Measurements from ENCODE around the gene COLGALT1. TPM values are rescaled to one million over a fixed set of nuclear protein-coding genes. Genes with fewer than 3 reads are reported as not detected.
A peak's percentile ranks its signal among the peaks of the same experiment; 100 is the strongest.

Gene COLGALT1
- total and polyA plus RNA-seq, 10 of the 15 experiments (the other 5 are each of a cell fraction or from before 2014, with no cell fraction given), result 1.2 to 78.8 (median 29.8) TPM

DNA sequence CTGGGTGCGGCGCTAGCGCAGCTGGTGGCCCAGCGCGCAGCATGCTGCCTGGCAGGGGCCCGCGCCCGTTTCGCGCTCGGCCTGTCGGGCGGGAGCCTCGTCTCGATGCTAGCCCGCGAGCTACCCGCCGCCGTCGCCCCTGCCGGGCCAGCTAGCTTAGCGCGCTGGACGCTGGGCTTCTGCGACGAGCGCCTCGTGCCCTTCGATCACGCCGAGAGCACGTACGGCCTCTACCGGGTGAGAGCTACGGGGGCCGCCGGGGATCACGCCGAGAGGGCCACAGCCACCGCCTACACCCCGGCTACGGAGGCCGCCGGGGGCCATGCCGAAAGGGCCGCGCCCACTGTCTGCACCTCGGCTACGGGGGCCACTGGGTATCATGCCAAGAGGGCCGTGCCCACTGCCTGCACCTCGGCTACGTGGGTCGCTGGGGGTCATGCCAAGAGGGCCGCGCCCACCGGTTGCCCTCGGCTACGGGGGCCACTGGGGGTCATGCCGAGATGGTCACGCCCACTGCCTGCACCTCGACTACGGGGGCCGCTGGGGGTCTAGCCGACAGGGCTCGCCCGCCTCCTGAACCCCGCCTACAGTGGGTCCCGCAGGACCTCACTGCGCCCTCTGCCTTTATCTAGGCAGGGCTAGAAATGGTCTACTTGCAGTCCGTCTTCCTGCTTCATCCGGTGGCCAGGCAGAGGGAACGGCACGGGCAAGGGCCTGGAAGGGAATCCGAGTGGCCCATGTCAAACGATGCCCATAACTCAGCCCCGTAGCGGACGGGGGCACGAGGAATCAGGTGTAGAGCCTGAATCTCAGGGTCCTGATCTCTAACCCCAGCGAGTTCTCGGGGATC lies 43.5 kb upstream of the COLGALT1 start:
- ChIA-PET POLR2A (interaction anchor here (0.5 to 2.7 kb wide), 6 partner anchors 11 to 446 kb away, joined by 3 to 33 read pairs (median 6); partner anchors contain the start of gene MVB12A), CTCF (interaction anchor here (0.9 to 4.0 kb wide), 8 partner anchors 11 to 243 kb away, joined by 3 to 27 read pairs (median 9); no protein-coding TSS in a partner anchor), RAD21 (ENCODE audit: unreplicated experiment) (interaction anchor here (0.5 to 2.6 kb wide), 9 partner anchors 11 to 347 kb away, joined by 3 to 14 read pairs (median 5); partner anchors contain the start of gene RPL18A), SMC1A (ENCODE audit: uncharacterized antibody, unreplicated experiment) (interaction anchor here (1.0 to 2.6 kb wide), 8 partner anchors 11 to 110 kb away, joined by 3 to 15 read pairs (median 4); no protein-coding TSS in a partner anchor)
- Histone ChIP-seq H3K9me3 (replicated peaks; ENCODE audit: control insufficient read depth, insufficient read depth, low read length) (no peaks in the 10 kb centered on the region; the same call in 2 of the 3 replicates), H3K79me2 (ENCODE audit: control insufficient read depth, insufficient read depth, low read length) (peaks cover 39% of the 10 kb centered on the region), H3K36me3 (ENCODE audit: control insufficient read depth in 2 of 2, insufficient read depth in 2 of 2, low read length in 1 of 2) (no peaks in the 10 kb centered on the region; a peak in 1 of 4 replicates), H3K9ac (ENCODE audit: control insufficient read depth, insufficient read depth, low read length) (peak overlapping the region; percentile 97), H3K27ac (ENCODE audit: control insufficient read depth, insufficient read depth) (peak overlapping the region; percentile 97), H3K27me3 (replicated peaks in 1 of 2; ENCODE audit: control insufficient read depth in 2 of 2, insufficient read depth in 2 of 2, low read length in 1 of 2) (no peaks in the 10 kb centered on the region), H4K20me1 (ENCODE audit: control insufficient read depth, insufficient read depth) (no peaks in the 10 kb centered on the region), H3K4me2 (ENCODE audit: control insufficient read depth, insufficient read depth) (peak overlapping the region; percentile 78), H3K4me1 (ENCODE audit: control insufficient read depth, insufficient read depth, low read length) (peaks cover 8% of the 10 kb centered on the region), H2AFZ (ENCODE audit: control insufficient read depth, low read depth, low read length) (peak overlapping the region; percentile 88), H3K4me3 (peak overlapping the region; percentile 88)
- FAIRE-seq, result peak; percentile 78
- DNase-seq (ENCODE audit: low read depth, low spot score), result peak; percentile 77
- intact Hi-C loops (cut with micrococcal nuclease; ENCODE audit: unreplicated experiment), result loop anchor here (5.0 kb wide), 1 partner anchor 45 kb away; the partner anchor contains the start of gene COLGALT1
- ATAC-seq, result peak; percentile 88
- in situ Hi-C loops (cut with MboI), result no loop called here
- WGBS (ENCODE audit: insufficient coverage, insufficient replicate concordance, low lambda C conversion rate, missing lambda C conversion rate), result under 1% methylated on average over 82 of the region's 82 CpGs
- no TSS peak for BruUV-seq (replicated peaks)
- TF ChIP-seq, protein P1, sequence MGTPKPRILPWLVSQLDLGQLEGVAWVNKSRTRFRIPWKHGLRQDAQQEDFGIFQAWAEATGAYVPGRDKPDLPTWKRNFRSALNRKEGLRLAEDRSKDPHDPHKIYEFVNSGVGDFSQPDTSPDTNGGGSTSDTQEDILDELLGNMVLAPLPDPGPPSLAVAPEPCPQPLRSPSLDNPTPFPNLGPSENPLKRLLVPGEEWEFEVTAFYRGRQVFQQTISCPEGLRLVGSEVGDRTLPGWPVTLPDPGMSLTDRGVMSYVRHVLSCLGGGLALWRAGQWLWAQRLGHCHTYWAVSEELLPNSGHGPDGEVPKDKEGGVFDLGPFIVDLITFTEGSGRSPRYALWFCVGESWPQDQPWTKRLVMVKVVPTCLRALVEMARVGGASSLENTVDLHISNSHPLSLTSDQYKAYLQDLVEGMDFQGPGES (IDR thresholded peaks at IDR 0.05), result 0 out of 2 replicates have a peak, but pooled peaks have one; percentile 47
- TF ChIP-seq, protein P2, sequence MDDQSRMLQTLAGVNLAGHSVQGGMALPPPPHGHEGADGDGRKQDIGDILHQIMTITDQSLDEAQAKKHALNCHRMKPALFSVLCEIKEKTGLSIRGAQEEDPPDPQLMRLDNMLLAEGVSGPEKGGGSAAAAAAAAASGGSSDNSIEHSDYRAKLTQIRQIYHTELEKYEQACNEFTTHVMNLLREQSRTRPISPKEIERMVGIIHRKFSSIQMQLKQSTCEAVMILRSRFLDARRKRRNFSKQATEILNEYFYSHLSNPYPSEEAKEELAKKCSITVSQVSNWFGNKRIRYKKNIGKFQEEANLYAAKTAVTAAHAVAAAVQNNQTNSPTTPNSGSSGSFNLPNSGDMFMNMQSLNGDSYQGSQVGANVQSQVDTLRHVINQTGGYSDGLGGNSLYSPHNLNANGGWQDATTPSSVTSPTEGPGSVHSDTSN (IDR thresholded peaks at IDR 0.05; ENCODE audit: insufficient replicate concordance, low read depth, low read length), result no peak
- TF ChIP-seq, protein P3, sequence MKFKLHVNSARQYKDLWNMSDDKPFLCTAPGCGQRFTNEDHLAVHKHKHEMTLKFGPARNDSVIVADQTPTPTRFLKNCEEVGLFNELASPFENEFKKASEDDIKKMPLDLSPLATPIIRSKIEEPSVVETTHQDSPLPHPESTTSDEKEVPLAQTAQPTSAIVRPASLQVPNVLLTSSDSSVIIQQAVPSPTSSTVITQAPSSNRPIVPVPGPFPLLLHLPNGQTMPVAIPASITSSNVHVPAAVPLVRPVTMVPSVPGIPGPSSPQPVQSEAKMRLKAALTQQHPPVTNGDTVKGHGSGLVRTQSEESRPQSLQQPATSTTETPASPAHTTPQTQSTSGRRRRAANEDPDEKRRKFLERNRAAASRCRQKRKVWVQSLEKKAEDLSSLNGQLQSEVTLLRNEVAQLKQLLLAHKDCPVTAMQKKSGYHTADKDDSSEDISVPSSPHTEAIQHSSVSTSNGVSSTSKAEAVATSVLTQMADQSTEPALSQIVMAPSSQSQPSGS (IDR thresholded peaks at IDR 0.05; ENCODE audit: low read length), result no peak
- TF ChIP-seq SUPT20H (IDR thresholded peaks at IDR 0.05; ENCODE audit: borderline replicate concordance, control insufficient read depth, low read depth, low read length) (no peak), BHLHE40 (IDR thresholded peaks at IDR 0.05; ENCODE audit: borderline replicate concordance in 1 of 2, low read depth in 2 of 2, low read length in 1 of 2) (peak in 1 of 2 experiments; percentile 83), WRNIP1 (IDR thresholded peaks at IDR 0.05; ENCODE audit: borderline replicate concordance, low read depth, low read length) (no peak), SMARCA5 (IDR thresholded peaks at IDR 0.05) (peak; percentile 95), MYB (IDR thresholded peaks at IDR 0.05; ENCODE audit: borderline replicate concordance, low read depth, low read length) (no peak), TBL1XR1 (IDR thresholded peaks at IDR 0.05; ENCODE audit: low read depth, low read length) (peak; percentile 49; the same call in 1 of the 2 replicates), TAF1 (IDR thresholded peaks at IDR 0.05; ENCODE audit: borderline replicate concordance, low read depth, low read length) (peak; percentile 63; the same call in 1 of the 2 replicates), PAX8 (IDR thresholded peaks at IDR 0.05) (no peak), KAT2A (conservative IDR thresholded peaks at IDR 0.05; ENCODE audit: control insufficient read depth, low read depth, low read length) (no peak), RELA (IDR thresholded peaks at IDR 0.05; ENCODE audit: borderline replicate concordance, partially characterized antibody) (peak; percentile 75), MEF2B (IDR thresholded peaks at IDR 0.05; ENCODE audit: partially characterized antibody, poor library complexity, severe bottlenecking) (peak; percentile 74), SMAD1 (IDR thresholded peaks at IDR 0.05; ENCODE audit: low read depth, partially characterized antibody) (no peak), CHD4 (IDR thresholded peaks at IDR 0.05) (no peak), TARDBP (IDR thresholded peaks at IDR 0.05; ENCODE audit: borderline replicate concordance) (peak; percentile 67; the same call in 1 of the 2 replicates), ZNF274 (IDR thresholded peaks at IDR 0.05; ENCODE audit: insufficient read depth, insufficient read length) (no peak)

All from GM12878 (cell line).